ENCODE results near the gene GOLGA6L7. TPM values are rescaled to one million over a fixed set of nuclear protein-coding genes. Genes with fewer than 3 reads are reported as not detected.
"Not testable (repeated sequence)": the region's sequence is repeated elsewhere in the genome, so short reads cannot be mapped to it uniquely, and the experiment has no call there.

Gene GOLGA6L7
- total RNA-seq, 1 donor, result not detected

GRCh38 chr15:28794231-28794630 is 54.2 kb downstream of the GOLGA6L7 start:
- TF ChIP-seq CTCF (IDR thresholded peaks at IDR 0.05; ENCODE audit: extremely low read depth, low read depth, low read length), result peak; percentile 14
- H3K4me2 ChIP-seq (ENCODE audit: insufficient read depth, low read length); H3K4me3 ChIP-seq (ENCODE audit: insufficient read depth, low read length); H2AFZ ChIP-seq (ENCODE audit: low read length); H3K4me1 ChIP-seq (ENCODE audit: insufficient read depth, low read length); H3K9me3 ChIP-seq (ENCODE audit: low read depth, low read length); DNase-seq (ENCODE audit: insufficient read length, low spot score, missing footprints); H3K27me3 ChIP-seq (ENCODE audit: insufficient read depth, low read length); H3K27ac ChIP-seq (ENCODE audit: low read depth, low read length); H4K20me1 ChIP-seq (ENCODE audit: insufficient read depth, low read length); H3K79me2 ChIP-seq (ENCODE audit: insufficient read depth, low read length); H3K36me3 ChIP-seq (ENCODE audit: insufficient read depth, low read length): not testable (repeated sequence)

Other genes starting within 250 kb of the GOLGA6L7 start
- gene GOLGA8M, start 136.2 kb downstream of the GOLGA6L7 start, total RNA-seq, result under 0.01 and 0.29 TPM in 2 replicates
- 6.2 and 8.8 TPM in 2 replicates for gene APBA2, start 37.3 kb upstream of the GOLGA6L7 start, total RNA-seq

All from osteoblast (primary cell).